Muscle of back (tissue), 10 donors: ENCODE measurements around the gene PPIL6. TPM values are rescaled to one million over a fixed set of nuclear protein-coding genes. Genes with fewer than 3 reads are reported as not detected.

Experiments
- polyA plus RNA-seq, 10 donors: library from polyadenylated mRNA; unstranded; fragments of 120-200 nt; gene quantifications; one replicate each; pipeline ENCODE4 v1.2.1, GENCODE V29; 2013; ENCODE audit not compliant: insufficient read length in 10 of 10

PPIL6 gene
- polyA plus RNA-seq, 10 donors = 4.5 to 8.4 (median 6.6) TPM

Other genes starting within 250 kb of the PPIL6 start
- 100 to 1,000 TPM; 227 to 315 (median 263) TPM for gene CD164, start 58.2 kb downstream of the PPIL6 start, polyA plus RNA-seq
- 1 to 10 TPM; 4.0 to 6.1 (median 5.0) TPM for gene SMPD2, start 96 bp upstream of the PPIL6 start, polyA plus RNA-seq
- gene MICAL1, start 15.1 kb upstream of the PPIL6 start, polyA plus RNA-seq = 10 to 100 TPM; 42.4 to 89.8 (median 59.2) TPM
- gene ZBTB24, start 42.6 kb upstream of the PPIL6 start, polyA plus RNA-seq = 1 to 10 TPM; 4.0 to 7.4 (median 5.7) TPM